Measurements from ENCODE around the gene VANGL1.

The VANGL1 gene

DNA sequence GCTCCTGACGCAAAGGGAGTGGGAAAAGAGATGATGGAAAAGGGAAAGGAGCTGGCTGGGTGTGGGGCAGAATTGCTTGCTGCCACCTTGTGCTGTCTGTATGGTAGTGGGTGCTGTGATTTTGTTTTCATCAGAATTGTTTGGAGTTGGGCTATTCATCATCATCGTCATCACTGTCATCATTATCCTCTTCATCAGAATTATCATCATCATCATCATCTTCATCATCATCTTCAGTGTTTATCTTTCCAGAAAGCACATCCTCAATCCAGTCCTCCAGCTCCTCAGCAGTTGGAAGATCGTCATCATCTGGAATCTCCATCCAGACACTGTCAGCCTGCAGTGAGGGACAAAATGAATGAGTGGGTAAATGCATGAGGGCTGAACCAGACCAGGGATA, 59.3 kb downstream of the VANGL1 start:
- TF ChIP-seq EZH2 (IDR thresholded peaks at IDR 0.05; ENCODE audit: borderline replicate concordance, low read length) = no peak
- TF ChIP-seq, protein P1, sequence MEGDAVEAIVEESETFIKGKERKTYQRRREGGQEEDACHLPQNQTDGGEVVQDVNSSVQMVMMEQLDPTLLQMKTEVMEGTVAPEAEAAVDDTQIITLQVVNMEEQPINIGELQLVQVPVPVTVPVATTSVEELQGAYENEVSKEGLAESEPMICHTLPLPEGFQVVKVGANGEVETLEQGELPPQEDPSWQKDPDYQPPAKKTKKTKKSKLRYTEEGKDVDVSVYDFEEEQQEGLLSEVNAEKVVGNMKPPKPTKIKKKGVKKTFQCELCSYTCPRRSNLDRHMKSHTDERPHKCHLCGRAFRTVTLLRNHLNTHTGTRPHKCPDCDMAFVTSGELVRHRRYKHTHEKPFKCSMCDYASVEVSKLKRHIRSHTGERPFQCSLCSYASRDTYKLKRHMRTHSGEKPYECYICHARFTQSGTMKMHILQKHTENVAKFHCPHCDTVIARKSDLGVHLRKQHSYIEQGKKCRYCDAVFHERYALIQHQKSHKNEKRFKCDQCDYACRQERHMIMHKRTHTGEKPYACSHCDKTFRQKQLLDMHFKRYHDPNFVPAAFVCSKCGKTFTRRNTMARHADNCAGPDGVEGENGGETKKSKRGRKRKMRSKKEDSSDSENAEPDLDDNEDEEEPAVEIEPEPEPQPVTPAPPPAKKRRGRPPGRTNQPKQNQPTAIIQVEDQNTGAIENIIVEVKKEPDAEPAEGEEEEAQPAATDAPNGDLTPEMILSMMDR (IDR thresholded peaks at IDR 0.05; ENCODE audit: low read length) = no peak
- H2AFZ ChIP-seq (ENCODE audit: low read length) = no peak overlapping the region

GRCh38 chr1:115702959-115703358, 61.2 kb downstream of the VANGL1 start:
- TF ChIP-seq, protein P1 (IDR thresholded peaks at IDR 0.05; ENCODE audit: low read length) = no peak
- no peak for TF ChIP-seq EZH2 (IDR thresholded peaks at IDR 0.05; ENCODE audit: borderline replicate concordance, low read length)
- Histone ChIP-seq H3K4me2 (ENCODE audit: low read length) (no peak overlapping the region), H2AFZ (ENCODE audit: low read length) (no peak overlapping the region), H3F3A (ENCODE audit: insufficient read depth, low read length) (no peaks in the 10 kb centered on the region), H3K27ac (ENCODE audit: low read depth, low read length, poor library complexity, severe bottlenecking) (no peak overlapping the region), H3K27me3 (ENCODE audit: insufficient read depth, low read length) (no peaks in the 10 kb centered on the region), H3K36me3 (ENCODE audit: insufficient read depth, low read length) (no peaks in the 10 kb centered on the region), H3K9me3 (ENCODE audit: low read length) (no peaks in the 10 kb centered on the region), H3K4me1 (ENCODE audit: insufficient read depth, low read length, severe bottlenecking) (no peaks in the 10 kb centered on the region), H3K79me2 (ENCODE audit: insufficient read depth, low read length) (no peaks in the 10 kb centered on the region), H4K20me1 (ENCODE audit: insufficient read depth, low read length) (no peaks in the 10 kb centered on the region), H3K9me2 (ENCODE audit: low read depth, low read length) (no peaks in the 10 kb centered on the region), H3K9ac (ENCODE audit: low read length) (no peak overlapping the region), H3K4me3 (ENCODE audit: low read depth, low read length, poor library complexity, severe bottlenecking) (no peak overlapping the region)

More for the DNA sequence above, 59.3 kb downstream of the VANGL1 start:
- Histone ChIP-seq H3K36me3 (ENCODE audit: insufficient read depth, low read length) (no peaks in the 10 kb centered on the region), H3K27me3 (ENCODE audit: insufficient read depth, low read length) (no peaks in the 10 kb centered on the region), H3K9me3 (ENCODE audit: low read length) (no peaks in the 10 kb centered on the region), H3F3A (ENCODE audit: insufficient read depth, low read length) (no peaks in the 10 kb centered on the region), H3K79me2 (ENCODE audit: insufficient read depth, low read length) (no peaks in the 10 kb centered on the region), H3K27ac (ENCODE audit: low read depth, low read length, poor library complexity, severe bottlenecking) (no peak overlapping the region), H3K4me3 (ENCODE audit: low read depth, low read length, poor library complexity, severe bottlenecking) (no peak overlapping the region), H3K9me2 (ENCODE audit: low read depth, low read length) (no peaks in the 10 kb centered on the region), H4K20me1 (ENCODE audit: insufficient read depth, low read length) (no peaks in the 10 kb centered on the region), H3K9ac (ENCODE audit: low read length) (no peak overlapping the region), H3K4me1 (ENCODE audit: insufficient read depth, low read length, severe bottlenecking) (no peaks in the 10 kb centered on the region), H3K4me2 (ENCODE audit: low read length) (no peak overlapping the region)

DNA sequence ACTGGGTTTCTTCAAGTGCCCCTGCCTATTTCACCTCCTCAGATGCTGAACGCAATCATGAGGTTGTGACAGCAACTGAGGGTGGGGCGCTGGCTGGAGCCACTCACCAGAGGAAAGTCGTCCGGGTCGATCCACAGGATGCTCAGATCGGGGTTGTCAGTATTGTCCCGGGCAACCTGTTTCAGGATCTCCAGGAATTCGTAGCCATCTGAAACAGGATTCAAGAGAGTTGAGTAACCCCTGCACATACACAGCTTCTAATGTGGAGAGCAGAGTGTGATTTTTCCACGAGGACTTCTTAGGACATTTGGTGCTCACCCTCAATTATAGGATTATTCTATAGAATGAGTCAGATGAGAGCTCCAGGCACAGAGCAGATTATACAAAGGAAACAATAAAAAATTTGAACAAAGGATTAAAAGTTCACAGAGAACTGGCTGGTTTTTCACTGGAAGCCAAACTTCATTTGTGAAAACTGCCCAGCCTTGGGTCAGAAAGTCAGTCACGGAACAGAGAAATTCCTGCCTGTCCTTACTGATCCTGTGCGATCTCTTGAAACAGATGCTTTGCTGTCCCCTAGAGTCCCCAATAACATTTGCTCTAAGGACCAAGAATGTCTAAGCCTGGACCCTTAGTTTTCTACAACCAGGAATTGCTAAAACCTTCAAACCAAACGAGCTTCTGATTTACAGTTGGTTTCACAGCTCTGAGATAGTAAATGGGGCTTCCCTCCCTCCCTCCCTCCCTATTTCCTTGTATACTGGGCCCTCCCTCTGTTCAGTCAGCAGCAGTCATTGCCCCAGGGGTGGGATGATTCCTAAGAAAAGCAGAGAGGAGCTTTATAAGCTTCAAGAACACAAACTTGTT, 63.5 kb downstream of the VANGL1 start:
- no peak overlapping the region for H3K9ac ChIP-seq (ENCODE audit: low read length)
- no peaks in the 10 kb centered on the region for H4K20me1 ChIP-seq (ENCODE audit: insufficient read depth, low read length)
- no peaks in the 10 kb centered on the region for H3K36me3 ChIP-seq (ENCODE audit: insufficient read depth, low read length)
- H3K4me1 ChIP-seq (ENCODE audit: insufficient read depth, low read length, severe bottlenecking) = no peaks in the 10 kb centered on the region
- H3K9me3 ChIP-seq (ENCODE audit: low read length) = no peaks in the 10 kb centered on the region
- no peak overlapping the region for H2AFZ ChIP-seq (ENCODE audit: low read length)
- H3F3A ChIP-seq (ENCODE audit: insufficient read depth, low read length) = no peaks in the 10 kb centered on the region
- no peaks in the 10 kb centered on the region for H3K9me2 ChIP-seq (ENCODE audit: low read depth, low read length)
- TF ChIP-seq, protein P1 (IDR thresholded peaks at IDR 0.05; ENCODE audit: low read length) = no peak
- TF ChIP-seq EZH2 (IDR thresholded peaks at IDR 0.05; ENCODE audit: borderline replicate concordance, low read length) = no peak
- no peak overlapping the region for H3K4me2 ChIP-seq (ENCODE audit: low read length)
- no peaks in the 10 kb centered on the region for H3K27me3 ChIP-seq (ENCODE audit: insufficient read depth, low read length)
- H3K4me3 ChIP-seq (ENCODE audit: low read depth, low read length, poor library complexity, severe bottlenecking) = no peak overlapping the region
- H3K79me2 ChIP-seq (ENCODE audit: insufficient read depth, low read length) = no peaks in the 10 kb centered on the region
- no peak overlapping the region for H3K27ac ChIP-seq (ENCODE audit: low read depth, low read length, poor library complexity, severe bottlenecking)
